ENCODE measurements around the gene CLTB.

DNA sequence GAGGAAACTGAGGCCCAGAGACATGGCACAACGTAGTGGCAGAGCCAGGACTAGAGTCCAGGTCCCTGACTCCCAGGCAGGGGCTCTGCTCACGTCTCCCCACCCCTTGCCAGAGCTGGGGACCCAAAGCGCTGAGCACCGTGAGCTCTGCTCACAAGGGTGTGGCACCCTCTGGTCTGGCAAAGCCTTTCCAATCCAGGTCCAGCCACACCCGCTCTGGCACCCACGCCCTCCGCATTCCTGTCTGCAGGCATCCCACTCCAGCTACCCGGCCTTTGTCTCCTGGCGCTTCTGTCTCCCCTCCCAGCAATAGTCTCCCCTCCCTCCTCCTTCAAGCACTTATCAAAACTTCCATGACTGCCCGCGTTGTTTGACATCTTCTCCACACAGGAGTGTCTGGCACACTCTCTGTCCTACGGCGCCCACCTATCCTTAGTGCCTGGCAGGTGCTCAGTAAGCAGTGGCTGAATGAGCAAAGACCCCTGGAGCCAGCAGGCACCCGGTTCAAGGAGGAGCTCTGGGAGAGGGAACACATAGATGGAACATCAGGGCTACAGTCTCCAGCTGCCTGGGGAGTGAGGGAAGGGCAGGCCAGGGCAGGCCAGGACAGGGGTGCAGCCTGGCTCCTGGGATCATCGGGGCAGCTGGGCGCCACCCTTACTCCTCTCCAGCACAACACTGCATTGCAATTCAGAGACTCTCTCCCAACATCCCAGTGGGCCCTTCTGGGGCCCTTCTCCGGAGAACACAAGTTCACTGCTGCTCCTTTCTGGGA, 15.8 kb downstream of the CLTB start:
- TF ChIP-seq, protein P1, sequence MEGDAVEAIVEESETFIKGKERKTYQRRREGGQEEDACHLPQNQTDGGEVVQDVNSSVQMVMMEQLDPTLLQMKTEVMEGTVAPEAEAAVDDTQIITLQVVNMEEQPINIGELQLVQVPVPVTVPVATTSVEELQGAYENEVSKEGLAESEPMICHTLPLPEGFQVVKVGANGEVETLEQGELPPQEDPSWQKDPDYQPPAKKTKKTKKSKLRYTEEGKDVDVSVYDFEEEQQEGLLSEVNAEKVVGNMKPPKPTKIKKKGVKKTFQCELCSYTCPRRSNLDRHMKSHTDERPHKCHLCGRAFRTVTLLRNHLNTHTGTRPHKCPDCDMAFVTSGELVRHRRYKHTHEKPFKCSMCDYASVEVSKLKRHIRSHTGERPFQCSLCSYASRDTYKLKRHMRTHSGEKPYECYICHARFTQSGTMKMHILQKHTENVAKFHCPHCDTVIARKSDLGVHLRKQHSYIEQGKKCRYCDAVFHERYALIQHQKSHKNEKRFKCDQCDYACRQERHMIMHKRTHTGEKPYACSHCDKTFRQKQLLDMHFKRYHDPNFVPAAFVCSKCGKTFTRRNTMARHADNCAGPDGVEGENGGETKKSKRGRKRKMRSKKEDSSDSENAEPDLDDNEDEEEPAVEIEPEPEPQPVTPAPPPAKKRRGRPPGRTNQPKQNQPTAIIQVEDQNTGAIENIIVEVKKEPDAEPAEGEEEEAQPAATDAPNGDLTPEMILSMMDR (IDR thresholded peaks at IDR 0.05), result no peak
- TF ChIP-seq POLR2A (IDR thresholded peaks at IDR 0.05), result no peak

Data from thyroid gland (tissue), 4 donors.